GM19397 (cell line): ENCODE data around the gene TGFBR2.
"Not testable (repeated sequence)": the region's sequence is repeated elsewhere in the genome, so short reads cannot be mapped to it uniquely, and the experiment has no call there.

Experiments used
- ATAC-seq: cut with Tn5 transposase; IDR thresholded peaks from one replicate; pipeline ENCODE4 v1.9.1; 2021; ENCODE audit warnings: mild to moderate bottlenecking, moderate library complexity; ENCODE audit not compliant: unreplicated experiment

The TGFBR2 gene

DNA sequence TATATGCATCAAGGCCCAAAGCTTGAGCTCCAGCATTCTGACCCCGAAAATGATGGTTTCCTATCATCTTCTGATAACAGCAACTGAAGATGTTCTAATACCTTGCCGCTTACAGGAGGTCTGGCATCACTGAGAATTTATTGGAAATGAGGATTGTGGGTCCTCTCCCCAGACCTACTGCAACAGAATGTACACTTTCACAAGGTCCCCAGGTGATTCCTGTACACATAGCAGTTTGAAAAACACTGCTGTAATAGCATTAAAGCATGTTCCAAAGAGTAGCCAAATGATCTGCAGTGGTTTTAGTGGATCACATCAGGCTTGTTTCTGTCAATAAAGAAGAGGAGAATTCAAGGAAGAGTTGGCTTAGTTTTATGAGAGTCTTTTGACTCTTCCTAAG, 11.3 kb downstream of the TGFBR2 start:
- no peak for ATAC-seq

GRCh38 chr3:30618526-30618925, 12.1 kb downstream of the TGFBR2 start:
- no peak for ATAC-seq

- ATAC-seq = no peak
Observed at GRCh38 chr3:30619318-30619717, 12.9 kb downstream of the TGFBR2 start.

GRCh38 chr3:30620402-30621360, 14.3 kb downstream of the TGFBR2 start:
- ATAC-seq = no peak

GRCh38 chr3:30621576-30621975, 15.2 kb downstream of the TGFBR2 start:
- no peak for ATAC-seq

GRCh38 chr3:30622047-30622545, 15.7 kb downstream of the TGFBR2 start:
- no peak for ATAC-seq

GRCh38 chr3:30622790-30623189, 16.4 kb downstream of the TGFBR2 start:
- no peak for ATAC-seq

DNA sequence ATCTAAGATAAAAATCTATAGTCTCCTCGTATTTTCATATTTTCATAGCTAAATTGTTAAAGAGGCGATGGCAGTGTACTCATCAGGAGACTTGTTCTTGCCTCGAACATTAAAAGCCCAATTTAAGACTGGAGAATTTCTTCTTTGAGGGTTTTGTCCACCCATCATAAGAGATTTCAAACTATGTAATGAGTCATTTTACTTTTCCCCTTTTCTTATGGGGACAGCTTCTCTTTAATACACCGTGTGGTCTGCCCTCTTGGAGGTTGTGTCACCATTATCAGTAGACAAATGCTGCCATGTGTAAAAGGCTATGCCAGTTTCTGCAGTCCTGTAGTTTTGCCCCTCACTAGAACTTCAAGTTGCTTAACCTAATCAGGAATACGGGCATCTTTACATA, 16.9 kb downstream of the TGFBR2 start:
- ATAC-seq = no peak

GRCh38 chr3:30624480-30624879, 18.1 kb downstream of the TGFBR2 start:
- ATAC-seq = not testable (repeated sequence)

GRCh38 chr3:30625541-30626438, 19.4 kb downstream of the TGFBR2 start:
- no peak for ATAC-seq

- ATAC-seq = no peak
Observed at GRCh38 chr3:30626443-30627180, 20.2 kb downstream of the TGFBR2 start.

DNA sequence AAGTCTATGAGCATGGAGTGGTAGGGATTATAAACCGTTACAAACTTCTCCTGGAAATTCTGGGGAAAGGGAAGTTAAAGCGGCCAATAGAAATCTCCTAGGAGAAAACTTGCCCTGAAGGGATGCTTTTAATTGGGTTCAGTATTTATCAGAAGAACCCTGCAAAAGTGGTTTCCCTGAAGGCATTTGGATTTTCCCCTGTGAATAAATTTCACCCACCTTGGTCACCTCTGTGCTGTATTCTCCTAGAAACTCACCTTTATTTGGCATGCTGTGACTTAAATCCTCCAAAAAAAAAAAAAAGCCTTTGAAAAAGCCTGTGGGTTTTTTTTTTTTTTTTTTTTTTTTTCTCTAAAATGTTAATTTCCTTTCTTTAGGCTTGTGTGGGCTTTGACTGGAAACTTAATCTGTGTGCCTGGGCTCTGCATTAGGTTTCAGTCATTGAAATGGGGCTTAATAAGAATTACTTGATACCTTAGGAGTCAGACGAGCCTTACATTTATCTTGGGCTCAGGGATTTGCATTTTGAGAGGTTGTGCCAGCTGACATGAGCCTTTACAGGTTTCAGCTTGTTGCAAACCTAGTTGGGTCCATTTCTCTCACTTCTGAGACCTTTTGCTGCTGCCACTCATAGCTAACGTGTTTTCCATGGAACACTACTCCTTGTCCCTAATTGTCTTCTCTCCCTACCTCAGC, 22.0 kb downstream of the TGFBR2 start:
- ATAC-seq = no peak

GRCh38 chr3:30628901-30629590, 22.6 kb downstream of the TGFBR2 start:
- ATAC-seq = no peak

GRCh38 chr3:30629746-30630145, 23.3 kb downstream of the TGFBR2 start:
- no peak for ATAC-seq

- no peak for ATAC-seq
Observed at GRCh38 chr3:30630238-30631030, 24.0 kb downstream of the TGFBR2 start.

DNA sequence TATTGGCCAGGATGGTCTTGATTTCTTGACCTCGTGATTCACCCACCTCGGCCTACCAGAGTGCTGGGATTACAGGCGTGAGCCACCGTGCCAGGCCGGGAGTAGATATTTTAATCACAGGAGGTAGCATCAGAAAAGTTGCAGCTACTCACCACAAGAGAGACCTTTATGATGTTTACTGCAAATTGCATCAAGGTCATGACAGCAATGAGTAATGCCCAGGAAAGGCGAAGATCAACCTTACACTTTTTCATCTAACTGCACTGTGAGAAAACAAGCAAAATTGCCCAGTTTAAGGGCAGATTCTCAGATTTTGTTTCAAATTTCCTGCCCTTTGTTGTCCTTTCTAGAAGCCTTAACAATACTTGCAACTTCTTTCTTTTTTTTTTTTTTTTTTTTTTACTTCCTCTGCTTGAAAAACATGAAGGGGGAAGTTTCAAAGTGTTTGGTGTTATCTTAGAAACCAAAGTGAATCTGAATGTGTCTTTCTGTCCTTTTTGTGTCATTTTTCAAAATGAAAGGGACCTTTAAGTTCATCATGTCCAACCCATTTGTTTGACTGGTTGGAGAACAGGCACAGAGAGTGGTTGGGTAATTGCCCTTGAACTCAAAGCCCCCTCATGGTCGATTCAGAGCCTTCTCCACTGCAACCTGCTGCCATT, 25.0 kb downstream of the TGFBR2 start:
- ATAC-seq = no peak

- ATAC-seq = no peak
Observed at GRCh38 chr3:30632065-30632464, 25.7 kb downstream of the TGFBR2 start.

- no peak for ATAC-seq
Observed at GRCh38 chr3:30632521-30632920, 26.1 kb downstream of the TGFBR2 start.
